Omental fat pad (tissue), 4 donors: ENCODE measurements around the gene MPHOSPH6. TPM values are rescaled to one million over a fixed set of nuclear protein-coding genes. Genes with fewer than 3 reads are reported as not detected.
"Not testable (repeated sequence)": the region's sequence is repeated elsewhere in the genome, so short reads cannot be mapped to it uniquely, and the experiment has no call there.

Experiments
- ATAC-seq: fragments of 150-250 bp; one replicate; pipeline ENCODE4 v1.9.1; 2016; ENCODE audit warnings: mild to moderate bottlenecking, moderate library complexity; ENCODE audit not compliant: low FRiP score
- DNase-seq: peaks from one replicate; pipeline ENCODE4 v3.0.0-alpha.2; 2019; ENCODE audit warnings: low spot score
- total RNA-seq, 4 donors: library from RNA; depleted of rRNA; stranded (reverse); fragments of >200 nt; gene quantifications; one replicate each; pipeline ENCODE4 v1.1.0, GENCODE V29; 2016
- TF ChIP-seq, protein P1 (sequence below), 3 donors: fragments of 450-650 bp; IDR thresholded peaks; one replicate each; pipeline ENCODE4 v1.5.1; 2016 to 2017; ENCODE audit warnings: antibody characterized with exemption in 3 of 3, mild to moderate bottlenecking in 3 of 3, moderate library complexity in 2 of 3

MPHOSPH6 gene, protein sequence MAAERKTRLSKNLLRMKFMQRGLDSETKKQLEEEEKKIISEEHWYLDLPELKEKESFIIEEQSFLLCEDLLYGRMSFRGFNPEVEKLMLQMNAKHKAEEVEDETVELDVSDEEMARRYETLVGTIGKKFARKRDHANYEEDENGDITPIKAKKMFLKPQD
- 10 to 100 TPM; 21.7 to 35.5 (median 34.3) TPM for total RNA-seq

- DNase-seq (peak; percentile 77), ATAC-seq (peak; percentile 97)
- TF ChIP-seq, protein P1, sequence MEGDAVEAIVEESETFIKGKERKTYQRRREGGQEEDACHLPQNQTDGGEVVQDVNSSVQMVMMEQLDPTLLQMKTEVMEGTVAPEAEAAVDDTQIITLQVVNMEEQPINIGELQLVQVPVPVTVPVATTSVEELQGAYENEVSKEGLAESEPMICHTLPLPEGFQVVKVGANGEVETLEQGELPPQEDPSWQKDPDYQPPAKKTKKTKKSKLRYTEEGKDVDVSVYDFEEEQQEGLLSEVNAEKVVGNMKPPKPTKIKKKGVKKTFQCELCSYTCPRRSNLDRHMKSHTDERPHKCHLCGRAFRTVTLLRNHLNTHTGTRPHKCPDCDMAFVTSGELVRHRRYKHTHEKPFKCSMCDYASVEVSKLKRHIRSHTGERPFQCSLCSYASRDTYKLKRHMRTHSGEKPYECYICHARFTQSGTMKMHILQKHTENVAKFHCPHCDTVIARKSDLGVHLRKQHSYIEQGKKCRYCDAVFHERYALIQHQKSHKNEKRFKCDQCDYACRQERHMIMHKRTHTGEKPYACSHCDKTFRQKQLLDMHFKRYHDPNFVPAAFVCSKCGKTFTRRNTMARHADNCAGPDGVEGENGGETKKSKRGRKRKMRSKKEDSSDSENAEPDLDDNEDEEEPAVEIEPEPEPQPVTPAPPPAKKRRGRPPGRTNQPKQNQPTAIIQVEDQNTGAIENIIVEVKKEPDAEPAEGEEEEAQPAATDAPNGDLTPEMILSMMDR (IDR thresholded peaks at IDR 0.05): no peak
These were observed at the start of gene MPHOSPH6 for GRCh38 chr16:82169861-82170845. Gene MPHOSPH6, minus strand, starts transcription at chr16:82170224. Its CDS starts 49 bp downstream, at chr16:82170175.

DNA sequence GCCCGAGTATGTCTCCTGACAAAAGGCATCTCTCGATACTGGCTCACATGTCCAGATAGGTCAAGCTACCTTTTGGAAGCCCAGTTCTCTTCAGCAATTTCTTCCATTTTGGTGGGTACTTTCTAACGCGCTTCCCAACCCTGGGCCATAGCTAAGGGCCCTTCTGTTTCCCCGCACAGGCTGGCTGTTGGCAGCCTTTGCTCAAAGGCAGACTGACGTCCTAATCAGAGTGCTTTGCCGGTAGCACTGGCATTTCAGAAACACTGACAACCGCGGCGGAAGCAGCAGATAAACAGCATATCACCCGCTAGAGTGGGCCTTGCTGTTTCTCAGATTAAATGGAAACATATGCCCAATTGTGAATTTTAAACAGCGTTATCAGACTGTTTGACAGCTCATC, 49.3 kb upstream of the MPHOSPH6 start:
- ATAC-seq (no peak), DNase-seq (no peak)
- TF ChIP-seq, protein P1 (IDR thresholded peaks at IDR 0.05): no peak

- ATAC-seq, DNase-seq: not testable (repeated sequence)
These were observed 39.3 kb upstream of the MPHOSPH6 start for GRCh38 chr16:82209314-82209713.

GRCh38 chr16:82203198-82203597, 33.2 kb upstream of the MPHOSPH6 start:
- TF ChIP-seq, protein P1 (IDR thresholded peaks at IDR 0.05): no peak
- no peak for DNase-seq
- no peak for ATAC-seq

GRCh38 chr16:82201926-82202325, 31.9 kb upstream of the MPHOSPH6 start:
- ATAC-seq: no peak
- DNase-seq: no peak
- TF ChIP-seq, protein P1 (IDR thresholded peaks at IDR 0.05): no peak

- DNase-seq: no peak
- TF ChIP-seq, protein P1 (IDR thresholded peaks at IDR 0.05): no peak
- ATAC-seq: no peak
These were observed 31.3 kb upstream of the MPHOSPH6 start for GRCh38 chr16:82201351-82201750.

GRCh38 chr16:82199209-82199608, 29.2 kb upstream of the MPHOSPH6 start:
- no peak for ATAC-seq
- TF ChIP-seq, protein P1 (IDR thresholded peaks at IDR 0.05): no peak
- no peak for DNase-seq
